T-helper 1 cell treated with Interleukin-12 subunit alpha and Interleukin-12 subunit beta and Interleukin-4 antibody, amounts not matched to agents 30 μg/mL and 1 μg/mL, for 36 hours (primary cell): Measurements from ENCODE around the gene KCNQ2.

Experiments
- H3K27ac Mint-ChIP-seq: one replicate; pipeline ENCODE4 v1.8.0; 2021; ENCODE audit warnings: mild to moderate bottlenecking, mixed read lengths
- H3K27me3 Mint-ChIP-seq: one replicate; pipeline ENCODE4 v1.8.0; 2021; ENCODE audit warnings: low read depth, mixed read lengths
- H3K36me3 Mint-ChIP-seq: one replicate; pipeline ENCODE4 v1.8.0; 2021; ENCODE audit warnings: low read depth, mixed read lengths
- H3K4me1 Mint-ChIP-seq: one replicate; pipeline ENCODE4 v1.8.0; 2021; ENCODE audit warnings: low read depth, mixed read lengths
- H3K4me3 Mint-ChIP-seq: one replicate; pipeline ENCODE4 v1.8.0; 2021; ENCODE audit warnings: mild to moderate bottlenecking, moderate library complexity, mixed read lengths
- H3K9me3 Mint-ChIP-seq: one replicate; pipeline ENCODE4 v1.8.0; 2021; ENCODE audit warnings: mixed read lengths

The KCNQ2 gene

DNA sequence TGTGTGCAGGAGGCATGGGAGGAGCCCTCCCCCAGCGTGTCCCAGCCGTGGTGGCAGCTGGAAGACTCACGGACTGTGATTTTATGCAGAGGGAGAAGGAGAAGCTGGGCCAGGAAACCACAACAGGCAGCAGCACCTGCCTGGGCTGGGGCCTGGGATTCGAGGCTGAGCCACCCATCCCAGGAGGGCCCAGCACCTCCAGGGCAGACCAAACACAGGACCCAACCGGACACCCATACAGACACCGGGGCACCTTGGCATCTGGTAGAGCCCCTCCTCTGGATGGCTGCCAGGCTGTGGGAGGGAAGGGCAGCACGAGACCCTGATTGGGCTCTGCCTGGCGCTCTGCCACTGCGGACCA, 69.6 kb downstream of the KCNQ2 start:
- no peaks in the 10 kb centered on the region for H3K9me3 Mint-ChIP-seq
- no peaks in the 10 kb centered on the region for H3K36me3 Mint-ChIP-seq
- H3K4me1 Mint-ChIP-seq, result no peaks in the 10 kb centered on the region
- no peaks in the 10 kb centered on the region for H3K27me3 Mint-ChIP-seq
- no peak overlapping the region for H3K27ac Mint-ChIP-seq
- no peak overlapping the region for H3K4me3 Mint-ChIP-seq

GRCh38 chr20:63402181-63402859, 70.1 kb downstream of the KCNQ2 start:
- Mint-ChIP-seq H3K4me1 (no peaks in the 10 kb centered on the region), H3K4me3 (no peak overlapping the region), H3K27ac (no peak overlapping the region), H3K9me3 (no peaks in the 10 kb centered on the region), H3K36me3 (no peaks in the 10 kb centered on the region), H3K27me3 (no peaks in the 10 kb centered on the region)

DNA sequence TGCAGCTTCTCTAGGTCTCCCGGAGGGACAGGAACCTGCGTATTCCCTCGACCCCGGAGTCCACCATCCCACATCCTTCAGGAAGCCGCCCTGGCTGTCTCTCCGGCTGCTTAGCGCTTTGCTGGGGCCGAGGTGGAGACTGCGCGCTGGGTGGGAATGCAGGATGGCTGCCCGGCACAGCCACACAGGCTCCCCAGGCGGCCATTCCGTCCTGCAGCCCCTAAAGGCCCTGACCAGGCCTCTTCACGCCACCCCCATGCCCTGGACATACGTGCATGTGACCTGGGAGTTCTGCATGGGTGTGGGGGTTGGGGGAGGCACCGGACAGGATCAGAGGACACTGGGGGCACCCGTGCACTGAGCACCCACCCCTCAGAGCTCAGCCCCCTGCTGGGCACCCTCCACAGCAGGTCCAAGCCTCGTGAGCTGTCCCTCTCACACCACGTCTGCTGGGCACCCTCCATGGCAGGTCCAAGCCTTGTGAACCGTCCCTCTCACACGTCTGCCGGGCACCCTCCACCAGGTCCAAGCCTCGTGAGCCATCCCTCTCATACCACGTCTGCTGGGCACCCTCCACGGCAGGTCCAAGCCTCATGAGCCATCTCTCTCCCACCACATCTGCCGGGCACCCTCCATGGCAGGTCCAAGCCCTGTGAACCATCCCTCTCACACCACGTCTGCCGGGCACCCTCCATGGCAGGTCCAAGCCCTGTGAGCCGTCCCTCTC, 70.9 kb downstream of the KCNQ2 start:
- no peaks in the 10 kb centered on the region for H3K4me1 Mint-ChIP-seq
- H3K27ac Mint-ChIP-seq, result no peak overlapping the region
- no peaks in the 10 kb centered on the region for H3K36me3 Mint-ChIP-seq
- H3K9me3 Mint-ChIP-seq, result no peaks in the 10 kb centered on the region
- H3K27me3 Mint-ChIP-seq, result no peaks in the 10 kb centered on the region
- H3K4me3 Mint-ChIP-seq, result no peak overlapping the region

GRCh38 chr20:63400486-63401210, 71.8 kb downstream of the KCNQ2 start:
- H3K4me3 Mint-ChIP-seq, result no peak overlapping the region
- no peaks in the 10 kb centered on the region for H3K9me3 Mint-ChIP-seq
- no peak overlapping the region for H3K27ac Mint-ChIP-seq
- no peaks in the 10 kb centered on the region for H3K36me3 Mint-ChIP-seq
- H3K27me3 Mint-ChIP-seq, result no peaks in the 10 kb centered on the region
- no peaks in the 10 kb centered on the region for H3K4me1 Mint-ChIP-seq

DNA sequence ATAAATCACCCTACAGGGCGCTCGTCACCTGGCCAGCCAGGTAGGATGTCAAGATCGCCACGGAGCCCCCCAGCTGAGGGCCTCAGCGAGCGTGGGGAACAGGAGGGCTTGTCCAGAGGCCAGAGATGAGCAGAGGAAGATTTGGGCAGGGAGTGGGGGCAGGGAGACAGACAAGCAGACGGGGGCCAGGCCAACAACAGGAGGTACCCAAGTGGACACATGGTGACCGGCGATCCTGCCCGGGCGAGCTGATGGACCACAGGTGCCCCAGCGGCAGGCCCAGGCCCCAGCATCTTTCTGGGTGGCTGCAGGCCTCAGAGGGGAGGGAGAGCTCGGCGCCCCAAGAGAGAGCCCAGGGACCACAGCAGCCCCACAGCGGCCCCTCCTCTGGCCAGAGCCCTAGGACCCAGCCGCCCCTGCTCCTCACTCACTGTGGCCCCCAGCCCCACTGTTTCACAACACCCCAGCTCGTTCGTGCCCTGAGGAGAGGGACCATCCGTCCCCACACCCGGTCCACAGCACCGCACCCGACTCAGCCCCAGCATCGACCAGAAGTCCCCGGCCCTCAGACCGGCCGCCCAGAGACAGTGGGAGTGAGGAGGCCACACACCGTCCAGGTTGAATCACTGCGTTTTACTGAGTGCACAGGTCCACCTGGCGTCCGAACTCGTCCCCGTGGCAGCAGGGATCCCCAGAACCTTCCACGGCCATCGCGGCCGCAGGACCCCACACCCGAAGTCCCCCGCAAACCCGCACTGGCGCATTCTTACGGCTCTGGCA, 72.7 kb downstream of the KCNQ2 start:
- H3K27me3 Mint-ChIP-seq, result no peaks in the 10 kb centered on the region
- no peak overlapping the region for H3K27ac Mint-ChIP-seq
- no peak overlapping the region for H3K4me3 Mint-ChIP-seq
- H3K36me3 Mint-ChIP-seq, result no peaks in the 10 kb centered on the region
- H3K4me1 Mint-ChIP-seq, result no peaks in the 10 kb centered on the region
- H3K9me3 Mint-ChIP-seq, result no peaks in the 10 kb centered on the region

GRCh38 chr20:63398744-63399514, 73.5 kb downstream of the KCNQ2 start:
- H3K27ac Mint-ChIP-seq, result no peak overlapping the region
- H3K27me3 Mint-ChIP-seq, result no peaks in the 10 kb centered on the region
- H3K4me1 Mint-ChIP-seq, result no peaks in the 10 kb centered on the region
- no peaks in the 10 kb centered on the region for H3K36me3 Mint-ChIP-seq
- no peaks in the 10 kb centered on the region for H3K9me3 Mint-ChIP-seq
- H3K4me3 Mint-ChIP-seq, result no peak overlapping the region

DNA sequence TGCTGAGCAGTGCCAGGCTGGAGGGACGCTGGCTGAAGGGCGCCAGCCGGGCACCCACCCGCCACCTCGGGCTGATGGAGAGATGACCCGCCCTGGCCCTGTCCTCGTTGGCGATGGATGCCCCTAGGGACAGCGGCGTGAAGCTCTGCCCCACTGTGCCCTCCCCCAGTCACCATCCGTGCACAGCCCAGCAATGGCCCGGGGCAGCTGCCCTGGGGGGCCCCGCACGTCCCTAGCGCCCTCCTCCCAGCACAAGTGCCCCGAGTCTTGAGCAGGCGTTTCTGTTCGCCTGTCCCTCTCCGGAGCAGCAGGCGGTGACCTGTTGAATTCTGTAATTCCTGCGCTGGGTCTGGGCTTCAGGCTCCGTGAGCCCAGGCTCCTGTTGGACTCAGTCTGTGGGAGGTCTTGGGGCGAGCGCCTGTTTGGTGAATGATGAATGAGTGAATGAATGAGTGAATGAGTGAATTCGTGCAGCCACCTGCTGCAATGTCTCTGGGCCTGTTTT, 74.5 kb downstream of the KCNQ2 start:
- no peaks in the 10 kb centered on the region for H3K27me3 Mint-ChIP-seq
- no peak overlapping the region for H3K4me3 Mint-ChIP-seq
- no peaks in the 10 kb centered on the region for H3K9me3 Mint-ChIP-seq
- H3K27ac Mint-ChIP-seq, result no peak overlapping the region
- H3K4me1 Mint-ChIP-seq, result no peaks in the 10 kb centered on the region
- no peaks in the 10 kb centered on the region for H3K36me3 Mint-ChIP-seq

- no peak overlapping the region for H3K27ac Mint-ChIP-seq
- H3K27me3 Mint-ChIP-seq, result no peaks in the 10 kb centered on the region
Measured at GRCh38 chr20:63397155-63397843, 75.2 kb downstream of the KCNQ2 start.

DNA sequence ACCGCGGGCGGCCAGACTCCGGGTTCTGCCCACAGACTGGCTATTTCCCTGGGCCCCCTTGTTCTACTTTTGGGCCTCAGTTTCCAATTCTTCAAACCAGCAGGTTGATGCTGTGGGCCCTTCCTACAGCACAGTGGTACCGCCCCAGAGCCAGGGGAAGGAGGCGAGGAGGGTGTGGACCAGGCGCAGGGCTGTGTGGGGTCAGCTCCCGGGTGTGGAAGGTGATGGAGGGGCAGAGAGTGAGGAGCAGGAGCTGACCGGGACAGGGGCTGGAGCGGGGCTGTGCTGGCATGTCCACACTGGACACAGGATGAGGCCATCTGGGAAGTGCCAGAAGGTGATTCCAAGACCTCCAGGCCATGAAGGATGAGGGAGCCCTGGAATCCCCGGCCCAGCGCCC, 76.2 kb downstream of the KCNQ2 start:
- Mint-ChIP-seq H3K27me3 (no peaks in the 10 kb centered on the region), H3K27ac (no peak overlapping the region)

More at GRCh38 chr20:63397155-63397843, 75.2 kb downstream of the KCNQ2 start:
- Mint-ChIP-seq H3K4me3 (no peak overlapping the region), H3K4me1 (no peaks in the 10 kb centered on the region), H3K9me3 (no peaks in the 10 kb centered on the region), H3K36me3 (no peaks in the 10 kb centered on the region)

DNA sequence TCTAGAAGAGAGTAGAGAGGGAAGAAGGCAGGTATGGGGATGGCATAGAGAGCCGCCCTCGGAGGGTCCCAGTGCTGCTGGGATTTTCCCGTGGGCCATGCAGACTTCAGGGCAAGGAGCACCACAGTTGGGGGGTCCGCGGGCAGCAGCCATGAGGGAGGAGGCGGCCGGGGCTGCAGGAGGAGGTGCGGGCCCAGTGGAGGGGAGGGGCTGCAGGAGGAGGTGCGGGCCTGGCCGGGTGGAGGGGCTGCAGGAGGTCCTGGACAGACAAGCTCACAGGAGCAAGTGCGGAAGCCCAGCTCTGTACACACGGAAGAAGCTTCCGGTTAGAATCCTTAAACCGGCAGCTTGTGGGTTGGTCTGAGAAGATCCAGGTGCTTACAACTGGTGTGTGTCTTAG, 76.7 kb downstream of the KCNQ2 start:
- H3K27ac Mint-ChIP-seq, result no peak overlapping the region
- no peaks in the 10 kb centered on the region for H3K27me3 Mint-ChIP-seq
- no peaks in the 10 kb centered on the region for H3K9me3 Mint-ChIP-seq
- no peaks in the 10 kb centered on the region for H3K36me3 Mint-ChIP-seq
- H3K4me1 Mint-ChIP-seq, result no peaks in the 10 kb centered on the region
- no peak overlapping the region for H3K4me3 Mint-ChIP-seq

More for the DNA sequence above, 76.2 kb downstream of the KCNQ2 start:
- H3K4me3 Mint-ChIP-seq, result no peak overlapping the region
- H3K4me1 Mint-ChIP-seq, result no peaks in the 10 kb centered on the region
- H3K9me3 Mint-ChIP-seq, result no peaks in the 10 kb centered on the region
- H3K36me3 Mint-ChIP-seq, result no peaks in the 10 kb centered on the region

GRCh38 chr20:63394920-63395455, 77.5 kb downstream of the KCNQ2 start:
- Mint-ChIP-seq H3K4me3 (no peak overlapping the region), H3K4me1 (no peaks in the 10 kb centered on the region), H3K36me3 (no peaks in the 10 kb centered on the region), H3K27me3 (no peaks in the 10 kb centered on the region), H3K27ac (no peak overlapping the region), H3K9me3 (no peaks in the 10 kb centered on the region)

DNA sequence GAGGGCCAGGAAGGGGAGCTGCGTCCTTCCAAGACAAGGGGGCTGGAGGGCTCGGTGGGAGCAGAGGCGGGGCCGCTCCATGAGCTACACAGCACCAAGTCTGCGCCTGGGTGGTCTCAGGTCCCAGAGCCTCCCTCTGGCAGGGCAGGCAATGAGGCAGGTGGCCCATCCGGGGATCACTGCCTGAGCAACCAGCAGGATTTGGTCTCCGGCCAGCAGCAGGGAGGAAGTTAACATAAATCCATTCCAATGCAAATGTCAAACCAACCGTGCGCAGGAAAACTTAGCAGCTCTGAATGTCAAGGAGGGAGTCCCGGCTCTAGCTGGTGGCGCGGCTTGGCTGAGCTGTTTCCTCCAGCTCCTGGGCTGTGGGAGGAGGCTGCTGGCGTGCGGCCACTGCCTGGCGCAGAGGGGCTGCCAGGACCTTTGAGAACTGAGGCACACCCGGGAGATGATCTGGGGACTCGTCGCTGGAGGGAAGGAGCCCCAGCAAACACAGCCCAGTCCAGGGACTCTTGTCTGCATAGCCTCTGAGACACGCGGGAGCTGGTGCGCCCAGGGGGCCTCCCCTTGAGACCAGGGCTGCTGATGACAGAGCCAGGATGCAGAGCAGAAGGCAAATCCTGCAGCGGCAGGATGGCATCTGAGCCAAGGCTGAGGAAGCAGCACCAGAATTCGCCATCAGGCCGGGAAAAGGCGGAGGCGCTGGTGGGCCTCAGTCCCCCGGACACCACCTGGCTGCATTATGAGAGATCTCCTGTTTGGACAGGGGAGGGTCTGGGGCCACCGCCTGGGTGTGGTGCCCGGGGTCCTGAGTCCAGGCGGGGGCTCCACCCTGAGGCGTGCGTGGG, 78.2 kb downstream of the KCNQ2 start:
- no peaks in the 10 kb centered on the region for H3K4me1 Mint-ChIP-seq
- H3K4me3 Mint-ChIP-seq, result no peak overlapping the region
- H3K27me3 Mint-ChIP-seq, result peaks cover 3% of the 10 kb centered on the region
- H3K36me3 Mint-ChIP-seq, result no peaks in the 10 kb centered on the region
- H3K27ac Mint-ChIP-seq, result no peak overlapping the region
- H3K9me3 Mint-ChIP-seq, result no peaks in the 10 kb centered on the region
